Esophagus muscularis mucosa (tissue), 3 donors: ENCODE data around the gene STXBP6.

Experiments used
- POLR2A ChIP-seq: fragments of 450-650 bp; IDR thresholded peaks from one replicate; pipeline ENCODE4 v1.6.1; 2017; ENCODE audit warnings: antibody characterized with exemption, moderate library complexity, mild to moderate bottlenecking, low read depth
- TF ChIP-seq, protein P1 (sequence below), 3 experiments: fragments of 200-600 bp in 2 of 3; fragments of 450-650 bp in 1 of 3; sonication (generic) in 2 of 3; IDR thresholded peaks; one replicate each; pipeline ENCODE4 v1.5.1; 2017 to 2019; ENCODE audit warnings: antibody characterized with exemption in 3 of 3, mild to moderate bottlenecking in 2 of 3, moderate library complexity in 1 of 3

DNA sequence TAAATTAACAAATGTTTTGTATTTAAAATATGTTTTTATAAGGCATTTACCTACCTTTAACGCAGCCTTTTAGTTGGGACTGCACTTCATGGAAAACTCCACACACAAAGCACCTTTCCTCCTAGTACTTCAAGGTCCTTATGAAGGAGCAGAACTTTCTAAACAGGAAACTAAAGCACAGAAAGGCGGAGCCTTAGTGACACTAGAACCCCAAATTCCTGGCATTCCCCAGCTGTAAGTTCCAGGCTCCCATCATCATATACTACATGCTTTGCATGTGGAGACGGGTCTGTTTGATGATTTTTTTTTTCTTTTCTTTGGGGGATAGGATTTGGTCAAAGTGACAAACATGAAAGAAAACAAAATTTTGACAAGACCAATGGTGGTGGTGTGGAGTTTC is 39.5 kb downstream of the STXBP6 start:
- TF ChIP-seq, protein P1, sequence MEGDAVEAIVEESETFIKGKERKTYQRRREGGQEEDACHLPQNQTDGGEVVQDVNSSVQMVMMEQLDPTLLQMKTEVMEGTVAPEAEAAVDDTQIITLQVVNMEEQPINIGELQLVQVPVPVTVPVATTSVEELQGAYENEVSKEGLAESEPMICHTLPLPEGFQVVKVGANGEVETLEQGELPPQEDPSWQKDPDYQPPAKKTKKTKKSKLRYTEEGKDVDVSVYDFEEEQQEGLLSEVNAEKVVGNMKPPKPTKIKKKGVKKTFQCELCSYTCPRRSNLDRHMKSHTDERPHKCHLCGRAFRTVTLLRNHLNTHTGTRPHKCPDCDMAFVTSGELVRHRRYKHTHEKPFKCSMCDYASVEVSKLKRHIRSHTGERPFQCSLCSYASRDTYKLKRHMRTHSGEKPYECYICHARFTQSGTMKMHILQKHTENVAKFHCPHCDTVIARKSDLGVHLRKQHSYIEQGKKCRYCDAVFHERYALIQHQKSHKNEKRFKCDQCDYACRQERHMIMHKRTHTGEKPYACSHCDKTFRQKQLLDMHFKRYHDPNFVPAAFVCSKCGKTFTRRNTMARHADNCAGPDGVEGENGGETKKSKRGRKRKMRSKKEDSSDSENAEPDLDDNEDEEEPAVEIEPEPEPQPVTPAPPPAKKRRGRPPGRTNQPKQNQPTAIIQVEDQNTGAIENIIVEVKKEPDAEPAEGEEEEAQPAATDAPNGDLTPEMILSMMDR (IDR thresholded peaks at IDR 0.05) = no peak
- no peak for TF ChIP-seq POLR2A
